RPMI7951 (cell line): ENCODE measurements around the gene LINGO3. TPM values are rescaled to one million over a fixed set of nuclear protein-coding genes. Genes with fewer than 3 reads are reported as not detected.
A peak's percentile ranks its signal among the peaks of the same experiment; 100 is the strongest.

ENCODE experiments used
- DNase-seq: peaks from one replicate; pipeline ENCODE4 v3.0.0-alpha.2; 2012; ENCODE audit warnings: low read depth
- total RNA-seq: library from RNA; depleted of rRNA; stranded (reverse); fragments of >200 nt; shearing (Covaris generic); gene quantifications from 2 replicates; pipeline ENCODE4 v1.2.3, GENCODE V29; 2014; rRNA removed

LINGO3 gene
- total RNA-seq, 1 experiment from 2014 or later: not detected

GRCh38 chr19:2266183-2266993 is 41.6 kb downstream of the LINGO3 start:
- DNase-seq: peak; percentile 76

GRCh38 chr19:2261438-2262172 is 46.3 kb downstream of the LINGO3 start:
- no peak for DNase-seq

DNA sequence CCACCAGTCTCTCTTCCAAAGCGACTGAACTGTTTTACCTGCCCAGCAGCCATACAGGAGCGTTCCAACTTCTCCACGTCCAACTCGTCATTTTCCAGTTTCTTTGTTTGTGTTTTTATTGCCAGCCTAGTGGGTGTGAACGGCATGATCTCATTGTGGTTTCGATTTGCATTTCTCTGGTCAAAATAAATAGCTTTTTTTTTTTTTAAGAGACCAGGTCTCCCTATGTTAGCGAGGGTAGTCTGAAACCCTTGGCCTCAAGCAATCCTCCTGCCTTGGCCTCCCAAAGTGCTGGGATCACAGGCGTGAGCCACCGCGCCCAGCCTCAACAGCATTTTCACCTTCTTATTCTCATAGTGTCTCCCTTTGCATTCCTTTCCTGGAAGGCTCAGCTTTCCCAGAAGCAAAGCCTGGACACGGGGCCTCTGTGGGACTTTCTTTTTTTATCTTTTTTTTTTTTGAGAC is 47.6 kb downstream of the LINGO3 start:
- no peak for DNase-seq

- DNase-seq: no peak
Measured at GRCh38 chr19:2259336-2259735, 48.6 kb downstream of the LINGO3 start.

Other genes starting within 250 kb of the LINGO3 start
- gene MOB3A, start 211.8 kb downstream of the LINGO3 start, total RNA-seq: 24.2 and 26.6 TPM in 2 replicates
- 1.4 and 2.2 TPM in 2 replicates for gene IZUMO4, start 211.2 kb downstream of the LINGO3 start, total RNA-seq
- 49.6 and 50.0 TPM in 2 replicates for gene AP3D1, start 156.6 kb downstream of the LINGO3 start, total RNA-seq
- gene DOT1L, start 144.2 kb downstream of the LINGO3 start, total RNA-seq: 3.6 and 5.6 TPM in 2 replicates
- gene PLEKHJ1, start 71.8 kb downstream of the LINGO3 start, total RNA-seq: 60.0 and 71.2 TPM in 2 replicates
- 18.9 and 24.7 TPM in 2 replicates for gene SF3A2, start 71.3 kb downstream of the LINGO3 start, total RNA-seq
- 0.48 TPM in 1 of 2 replicates, not detected in the other for gene AMH, start 58.8 kb downstream of the LINGO3 start, total RNA-seq
- not detected in 2 replicates for gene JSRP1, start 51.7 kb downstream of the LINGO3 start, total RNA-seq
- 0.20 and 0.24 TPM in 2 replicates for gene PEAK3, start 26.0 kb downstream of the LINGO3 start, total RNA-seq
- gene LSM7, start 20.4 kb upstream of the LINGO3 start, total RNA-seq: 343 and 390 TPM in 2 replicates
- gene SPPL2B, start 20.5 kb upstream of the LINGO3 start, total RNA-seq: 12.1 and 15.1 TPM in 2 replicates
- 0.10 TPM in 1 of 2 replicates, not detected in the other for gene TMPRSS9, start 52.1 kb upstream of the LINGO3 start, total RNA-seq
- 47.9 and 71.4 TPM in 2 replicates for gene TIMM13, start 119.4 kb upstream of the LINGO3 start, total RNA-seq
- gene LMNB2, start 148.8 kb upstream of the LINGO3 start, total RNA-seq: 63.8 and 108 TPM in 2 replicates
- gene GADD45B, start 168.0 kb upstream of the LINGO3 start, total RNA-seq: 23.5 and 28.4 TPM in 2 replicates